Mesendoderm (in vitro differentiated cells): Measurements from ENCODE around the gene ACOXL.
A peak's percentile ranks its signal among the peaks of the same experiment; 100 is the strongest.

ENCODE experiments used
- DNase-seq: peaks from one replicate; pipeline ENCODE4 v3.0.0; 2013
- H2AK5ac ChIP-seq: 2 replicates; pipeline ENCODE4 v1.6.1; 2013; ENCODE audit warnings: low read length, inconsistent platforms
- H2BK120ac ChIP-seq: 2 replicates; pipeline ENCODE4 v1.6.1; 2013; ENCODE audit warnings: low read depth, mild to moderate bottlenecking, low read length, moderate library complexity, mixed read lengths
- H2BK15ac ChIP-seq: replicated peaks from 2 replicates; pipeline ENCODE4 v1.6.1; 2013; ENCODE audit warnings: low read depth, mild to moderate bottlenecking, moderate library complexity
- H2BK5ac ChIP-seq: 2 replicates; pipeline ENCODE4 v1.6.1; 2013; ENCODE audit warnings: low read length, inconsistent platforms
- H3K18ac ChIP-seq: 2 replicates; pipeline ENCODE4 v1.6.1; 2013; ENCODE audit warnings: mild to moderate bottlenecking, low read length, mixed read lengths
- H3K23ac ChIP-seq: one replicate; pipeline ENCODE4 v1.6.1; 2013; ENCODE audit warnings: low read length
- H3K27ac ChIP-seq: 2 replicates; pipeline ENCODE4 v1.5.1; 2013; ENCODE audit warnings: low read depth, mild to moderate bottlenecking, inconsistent platforms, low read length, moderate library complexity
- H3K27me3 ChIP-seq: 2 replicates; pipeline ENCODE4 v1.6.1; 2013; ENCODE audit warnings: low read length, control low read depth, mild to moderate bottlenecking, inconsistent platforms; ENCODE audit not compliant: insufficient read depth, poor library complexity
- H3K36me3 ChIP-seq: 2 replicates; pipeline ENCODE4 v1.6.1; 2013; ENCODE audit warnings: low read length, inconsistent platforms; ENCODE audit not compliant: control insufficient read depth, insufficient read depth
- H3K4ac ChIP-seq: one replicate; pipeline ENCODE4 v1.6.1; 2013; ENCODE audit warnings: low read depth, mild to moderate bottlenecking, low read length, moderate library complexity
- H3K4me1 ChIP-seq: 2 replicates; pipeline ENCODE4 v1.6.1; 2013; ENCODE audit warnings: low read depth, low read length, inconsistent platforms; ENCODE audit not compliant: control insufficient read depth
- H3K4me2 ChIP-seq: 2 replicates; pipeline ENCODE4 v1.6.1; 2013; ENCODE audit warnings: low read length
- H3K4me3 ChIP-seq: 2 replicates; pipeline ENCODE4 v1.5.1; 2013; ENCODE audit warnings: mild to moderate bottlenecking, low read length
- H3K56ac ChIP-seq: one replicate; pipeline ENCODE4 v1.6.1; 2013; ENCODE audit warnings: low read length
- H3K79me1 ChIP-seq: 2 replicates; pipeline ENCODE4 v1.6.1; 2013; ENCODE audit warnings: low read length, inconsistent platforms
- H3K79me2 ChIP-seq: 2 replicates; pipeline ENCODE4 v1.6.1; 2013; ENCODE audit warnings: mild to moderate bottlenecking, low read length; ENCODE audit not compliant: control insufficient read depth, insufficient read depth
- H3K9ac ChIP-seq: 2 replicates; pipeline ENCODE4 v1.6.1; 2013; ENCODE audit warnings: low read length, inconsistent platforms
- H4K5ac ChIP-seq: one replicate; pipeline ENCODE4 v1.6.1; 2013; ENCODE audit warnings: low read length
- H4K8ac ChIP-seq: one replicate; pipeline ENCODE4 v1.6.1; 2013; ENCODE audit warnings: low read depth, mild to moderate bottlenecking, control low read depth, low read length, moderate library complexity
- WGBS: extraction: QIAGEN DNeasy Blood & Tissue Kit; methylation state at CpG from one replicate; pipeline ENCODE4 v1.1.7; 2013; ENCODE audit warnings: low lambda C conversion rate, missing lambda C conversion rate; ENCODE audit not compliant: insufficient coverage; ENCODE audit errors: extremely low coverage; 5-methylcytosine and 5-hydroxymethylcytosine counted together

Gene ACOXL

GRCh38 chr2:110737783-110738182 lies 5.4 kb downstream of the ACOXL start:
- H2AK5ac ChIP-seq, result no peak overlapping the region
- no CpG with 5 or more reads among the region's 2 CpGs for WGBS
- H2BK5ac ChIP-seq, result no peak overlapping the region
- no peak overlapping the region for H3K4me3 ChIP-seq
- H3K4me1 ChIP-seq, result peaks cover 11% of the 10 kb centered on the region
- H3K18ac ChIP-seq, result no peak overlapping the region
- no peak overlapping the region for H2BK15ac ChIP-seq
- no peak overlapping the region for H4K5ac ChIP-seq
- H4K8ac ChIP-seq, result no peak overlapping the region
- H3K56ac ChIP-seq, result no peak overlapping the region
- no peaks in the 10 kb centered on the region for H3K36me3 ChIP-seq
- H3K27ac ChIP-seq, result no peak overlapping the region
- no peak overlapping the region for H3K4ac ChIP-seq
- no peak overlapping the region for H3K9ac ChIP-seq
- peaks cover 8% of the 10 kb centered on the region for H3K27me3 ChIP-seq
- DNase-seq, result no peak
- no peak overlapping the region for H2BK120ac ChIP-seq
- no peaks in the 10 kb centered on the region for H3K79me1 ChIP-seq
- H3K4me2 ChIP-seq, result no peak overlapping the region
- H3K79me2 ChIP-seq, result no peaks in the 10 kb centered on the region
- H3K23ac ChIP-seq, result no peak overlapping the region

GRCh38 chr2:110740747-110741349 lies 8.5 kb downstream of the ACOXL start:
- H3K27ac ChIP-seq, result no peak overlapping the region
- no peak overlapping the region for H3K4me3 ChIP-seq
- H3K79me2 ChIP-seq, result no peaks in the 10 kb centered on the region
- no peak overlapping the region for H4K8ac ChIP-seq
- H3K18ac ChIP-seq, result peak overlapping the region; percentile 56
- no CpG with 5 or more reads among the region's 9 CpGs for WGBS
- H3K36me3 ChIP-seq, result no peaks in the 10 kb centered on the region
- no peak overlapping the region for H3K9ac ChIP-seq
- H3K27me3 ChIP-seq, result no peaks in the 10 kb centered on the region
- H2BK15ac ChIP-seq, result no peak overlapping the region
- H3K4me1 ChIP-seq, result peaks cover 11% of the 10 kb centered on the region
- H3K79me1 ChIP-seq, result no peaks in the 10 kb centered on the region
- H3K56ac ChIP-seq, result no peak overlapping the region
- DNase-seq, result no peak
- no peak overlapping the region for H2BK5ac ChIP-seq
- no peak overlapping the region for H3K4me2 ChIP-seq
- H3K23ac ChIP-seq, result no peak overlapping the region
- H2BK120ac ChIP-seq, result no peak overlapping the region
- H3K4ac ChIP-seq, result no peak overlapping the region
- H2AK5ac ChIP-seq, result no peak overlapping the region
- H4K5ac ChIP-seq, result no peak overlapping the region

GRCh38 chr2:110741491-110741980 lies 9.2 kb downstream of the ACOXL start:
- H3K9ac ChIP-seq, result no peak overlapping the region
- no peaks in the 10 kb centered on the region for H3K79me2 ChIP-seq
- H3K4ac ChIP-seq, result no peak overlapping the region
- H3K27me3 ChIP-seq, result no peaks in the 10 kb centered on the region
- H3K27ac ChIP-seq, result no peak overlapping the region
- no peak overlapping the region for H2AK5ac ChIP-seq
- H2BK15ac ChIP-seq, result no peak overlapping the region
- H2BK120ac ChIP-seq, result no peak overlapping the region
- DNase-seq, result peak; percentile 92
- H3K79me1 ChIP-seq, result no peaks in the 10 kb centered on the region
- H3K23ac ChIP-seq, result no peak overlapping the region
- no peak overlapping the region for H3K4me3 ChIP-seq
- H3K4me1 ChIP-seq, result peaks cover 11% of the 10 kb centered on the region
- no peaks in the 10 kb centered on the region for H3K36me3 ChIP-seq
- peak overlapping the region; percentile 53 for H3K56ac ChIP-seq
- no peak overlapping the region for H3K4me2 ChIP-seq
- no peak overlapping the region for H4K8ac ChIP-seq
- H3K18ac ChIP-seq, result peak overlapping the region; percentile 56
- WGBS, result no CpG with 5 or more reads among the region's 9 CpGs
- no peak overlapping the region for H4K5ac ChIP-seq
- H2BK5ac ChIP-seq, result no peak overlapping the region

GRCh38 chr2:110742412-110742811 lies 10.0 kb downstream of the ACOXL start:
- Histone ChIP-seq H3K4ac (no peak overlapping the region), H2BK15ac (no peak overlapping the region), H4K8ac (no peak overlapping the region), H3K27me3 (no peaks in the 10 kb centered on the region), H4K5ac (no peak overlapping the region), H3K4me1 (peaks cover 11% of the 10 kb centered on the region), H3K27ac (no peak overlapping the region), H3K4me2 (no peak overlapping the region), H2BK120ac (no peak overlapping the region), H3K36me3 (no peaks in the 10 kb centered on the region), H3K56ac (no peak overlapping the region), H3K18ac (no peak overlapping the region), H3K23ac (no peak overlapping the region), H2AK5ac (no peak overlapping the region), H2BK5ac (no peak overlapping the region), H3K9ac (no peak overlapping the region), H3K79me1 (no peaks in the 10 kb centered on the region), H3K79me2 (no peaks in the 10 kb centered on the region), H3K4me3 (no peak overlapping the region)
- DNase-seq, result no peak
- WGBS, result no CpG with 5 or more reads among the region's 2 CpGs

GRCh38 chr2:110743600-110743999 lies 11.2 kb downstream of the ACOXL start:
- H3K27me3 ChIP-seq, result no peaks in the 10 kb centered on the region
- H2BK15ac ChIP-seq, result no peak overlapping the region
- peaks cover 11% of the 10 kb centered on the region for H3K4me1 ChIP-seq
- no peak overlapping the region for H3K18ac ChIP-seq
- no peak overlapping the region for H3K4me3 ChIP-seq
- H3K9ac ChIP-seq, result no peak overlapping the region
- H2BK120ac ChIP-seq, result no peak overlapping the region
- no peaks in the 10 kb centered on the region for H3K79me2 ChIP-seq
- H3K4ac ChIP-seq, result no peak overlapping the region
- no peak overlapping the region for H3K27ac ChIP-seq
- no peak overlapping the region for H3K56ac ChIP-seq
- no peak overlapping the region for H4K5ac ChIP-seq
- no peak overlapping the region for H4K8ac ChIP-seq
- H2BK5ac ChIP-seq, result no peak overlapping the region
- no peaks in the 10 kb centered on the region for H3K36me3 ChIP-seq
- DNase-seq, result no peak
- no peak overlapping the region for H3K23ac ChIP-seq
- H3K79me1 ChIP-seq, result no peaks in the 10 kb centered on the region
- WGBS, result no CpG with 5 or more reads among the region's 5 CpGs
- no peak overlapping the region for H3K4me2 ChIP-seq
- H2AK5ac ChIP-seq, result no peak overlapping the region

GRCh38 chr2:110744429-110744828 lies 12.1 kb downstream of the ACOXL start:
- Histone ChIP-seq H3K27me3 (no peaks in the 10 kb centered on the region), H2BK5ac (no peak overlapping the region), H3K23ac (no peak overlapping the region), H3K4me2 (no peak overlapping the region), H3K18ac (no peak overlapping the region), H3K79me2 (no peaks in the 10 kb centered on the region), H3K4ac (no peak overlapping the region), H2AK5ac (no peak overlapping the region), H3K4me3 (no peak overlapping the region), H2BK120ac (no peak overlapping the region), H2BK15ac (no peak overlapping the region), H3K36me3 (no peaks in the 10 kb centered on the region), H4K5ac (no peak overlapping the region), H4K8ac (no peak overlapping the region), H3K27ac (no peak overlapping the region), H3K56ac (no peak overlapping the region), H3K4me1 (peaks cover 11% of the 10 kb centered on the region), H3K79me1 (no peaks in the 10 kb centered on the region), H3K9ac (no peak overlapping the region)
- no peak for DNase-seq
- no CpG with 5 or more reads among the region's 4 CpGs for WGBS
